ENCODE results near the gene GNB1.

- TF ChIP-seq CTCF (IDR thresholded peaks at IDR 0.05) (no peak), POLR2AphosphoS5 (IDR thresholded peaks at IDR 0.05) (no peak)
Observed at GRCh38 chr1:1861339-1861730, 29.6 kb downstream of the GNB1 start.
